Occipital lobe (tissue), 2 donors: ENCODE results near the gene ITIH5. TPM values are rescaled to one million over a fixed set of nuclear protein-coding genes. Genes with fewer than 3 reads are reported as not detected.
"Not testable (repeated sequence)": the region's sequence is repeated elsewhere in the genome, so short reads cannot be mapped to it uniquely, and the experiment has no call there.

Source experiments
- DNase-seq: peaks from one replicate; lab custom pipeline; 2025; lab: John Stamatoyannopoulos, UW
- total RNA-seq: library from RNA; depleted of rRNA; stranded (reverse); fragments of >200 nt; gene quantifications from one replicate; pipeline ENCODE4 v1.2.3, GENCODE V29; 2014

The ITIH5 gene
- total RNA-seq, 1 donor from 2014 or later = 14.3 TPM

- DNase-seq = peak; percentile 73
Measured at GRCh38 chr10:7687228-7687907, 20.6 kb upstream of the ITIH5 start.

GRCh38 chr10:7686351-7687171, 19.8 kb upstream of the ITIH5 start:
- DNase-seq = no peak

GRCh38 chr10:7680078-7680477, 13.3 kb upstream of the ITIH5 start:
- not testable (repeated sequence) for DNase-seq

GRCh38 chr10:7679256-7679655, 12.5 kb upstream of the ITIH5 start:
- no peak for DNase-seq

GRCh38 chr10:7672341-7673134, 5.8 kb upstream of the ITIH5 start:
- DNase-seq = no peak

- DNase-seq = no peak
Measured at GRCh38 chr10:7670157-7670556, 3.4 kb upstream of the ITIH5 start.

GRCh38 chr10:7667262-7668141, 736 bp upstream of the ITIH5 start:
- no peak for DNase-seq

- DNase-seq = no peak
Measured at GRCh38 chr10:7665767-7666166, 999 bp downstream of the ITIH5 start.

GRCh38 chr10:7664707-7665106, 2.1 kb downstream of the ITIH5 start:
- DNase-seq = no peak

- no peak for DNase-seq
Measured at GRCh38 chr10:7662522-7662921, 4.2 kb downstream of the ITIH5 start.

GRCh38 chr10:7659560-7659959, 7.2 kb downstream of the ITIH5 start:
- no peak for DNase-seq

- DNase-seq = no peak
Measured at GRCh38 chr10:7657552-7657951, 9.2 kb downstream of the ITIH5 start.

- not testable (repeated sequence) for DNase-seq
Measured at GRCh38 chr10:7657079-7657478, 9.7 kb downstream of the ITIH5 start.

GRCh38 chr10:7651853-7652470, 14.8 kb downstream of the ITIH5 start:
- no peak for DNase-seq

- DNase-seq = no peak
Measured at GRCh38 chr10:7649673-7650300, 17.0 kb downstream of the ITIH5 start.

- no peak for DNase-seq
Measured at GRCh38 chr10:7647062-7647664, 19.6 kb downstream of the ITIH5 start.

GRCh38 chr10:7642491-7643011, 24.2 kb downstream of the ITIH5 start:
- no peak for DNase-seq

GRCh38 chr10:7635408-7636125, 31.2 kb downstream of the ITIH5 start:
- DNase-seq = no peak
